HEK293 (cell line): Measurements from ENCODE around the gene KATNBL1.

ENCODE experiments used
- CTCF ChIA-PET: fragments of 350-600 bp; formaldehyde crosslinking; extraction: SDS; loops from one replicate; lab custom pipeline; 2021; ENCODE audit warnings: antibody characterized with exemption; lab: Yijun Ruan, JAX
- POLR2A ChIA-PET: fragments of 300-600 bp; formaldehyde crosslinking; extraction: SDS; loops from one replicate; lab custom pipeline; 2020; ENCODE audit warnings: antibody characterized with exemption, inconsistent platforms; lab: Yijun Ruan, JAX
- H3K27ac ChIP-seq: fragments of 200-500 bp; sonication (Bioruptor generic); 2 replicates; pipeline ENCODE4 v1.5.1; 2014; ENCODE audit warnings: low read depth, low read length, control low read depth, inconsistent platforms; ENCODE audit errors: extremely low read depth
- H3K36me3 ChIP-seq, 2 experiments: fragments of 200-500 bp in 1 of 2; sonication (Bioruptor generic) in 1 of 2; 1 replicate in 1 of 2; 2 replicates in 1 of 2; pipeline ENCODE4 v1.5.1; 2014 to 2017; ENCODE audit warnings: inconsistent platforms in 2 of 2, low read length in 2 of 2; ENCODE audit not compliant: control insufficient read depth in 2 of 2, insufficient read depth in 1 of 2
- H3K4me1 ChIP-seq: fragments of 200-500 bp; sonication (Bioruptor generic); 2 replicates; pipeline ENCODE4 v1.5.1; 2014; ENCODE audit warnings: mild to moderate bottlenecking, low read length, inconsistent platforms; ENCODE audit not compliant: control insufficient read depth, insufficient read depth
- H3K4me3 ChIP-seq: 2 replicates; pipeline ENCODE4 v1.5.1; 2011; ENCODE audit warnings: low read depth, mild to moderate bottlenecking, control low read depth, low read length, moderate library complexity
- H3K9me3 ChIP-seq: fragments of 200-500 bp; sonication (Bioruptor generic); 2 replicates; pipeline ENCODE4 v1.5.1; 2014; ENCODE audit warnings: low read depth, low read length, inconsistent platforms; ENCODE audit not compliant: control insufficient read depth, insufficient read depth
- FEZF1 ChIP-seq: fragments of 450-650 bp; formaldehyde crosslinking; IDR thresholded peaks from 2 replicates; pipeline ENCODE4 v1.5.1; 2016; ENCODE audit warnings: missing biosample characterization, missing genetic modification characterization
- HOXA7 ChIP-seq: sonication (generic); formaldehyde crosslinking; IDR thresholded peaks from 2 replicates; pipeline ENCODE4 v1.8.1; 2022; ENCODE audit warnings: missing genetic modification reagents, borderline replicate concordance
- HOXD13 ChIP-seq: sonication (generic); formaldehyde crosslinking; IDR thresholded peaks from 2 replicates; pipeline ENCODE4 v1.8.0; 2022; ENCODE audit warnings: missing genetic modification reagents, borderline replicate concordance
- SCRT2 ChIP-seq: fragments of 450-650 bp; formaldehyde crosslinking; IDR thresholded peaks from 2 replicates; pipeline ENCODE4 v1.5.1; 2016; ENCODE audit warnings: missing biosample characterization, missing genetic modification characterization
- SP2 ChIP-seq: fragments of 450-650 bp; formaldehyde crosslinking; IDR thresholded peaks from 2 replicates; pipeline ENCODE4 v1.5.1; 2016; ENCODE audit warnings: missing biosample characterization, missing genetic modification characterization
- ZBTB17 ChIP-seq: fragments of 450-650 bp; formaldehyde crosslinking; IDR thresholded peaks from 2 replicates; pipeline ENCODE4 v1.5.1; 2016; ENCODE audit warnings: missing biosample characterization, missing genetic modification characterization
- ZNF140 ChIP-seq: fragments of 450-650 bp; formaldehyde crosslinking; IDR thresholded peaks from 2 replicates; pipeline ENCODE4 v1.5.1; 2016; ENCODE audit warnings: missing biosample characterization, missing genetic modification characterization
- ZNF184 ChIP-seq: fragments of 450-650 bp; IDR thresholded peaks from 2 replicates; pipeline ENCODE4 v1.5.1; 2018; ENCODE audit warnings: missing biosample characterization, mild to moderate bottlenecking, missing genetic modification characterization
- ZNF223 ChIP-seq: fragments of 450-650 bp; formaldehyde crosslinking; IDR thresholded peaks from 2 replicates; pipeline ENCODE4 v1.5.1; 2016; ENCODE audit warnings: missing biosample characterization, missing genetic modification characterization
- ZNF302 ChIP-seq: fragments of 450-650 bp; formaldehyde crosslinking; IDR thresholded peaks from 2 replicates; pipeline ENCODE4 v1.5.1; 2016; ENCODE audit warnings: missing biosample characterization, missing genetic modification characterization, low read depth
- ZNF350 ChIP-seq: fragments of 450-650 bp; formaldehyde crosslinking; IDR thresholded peaks from 2 replicates; pipeline ENCODE4 v1.5.0; 2017; ENCODE audit warnings: missing biosample characterization, mild to moderate bottlenecking, missing genetic modification characterization
- ZNF416 ChIP-seq: fragments of 450-650 bp; formaldehyde crosslinking; IDR thresholded peaks from 2 replicates; pipeline ENCODE4 v1.5.1; 2016; ENCODE audit warnings: missing biosample characterization, missing genetic modification characterization
- ZNF501 ChIP-seq: fragments of 450-650 bp; formaldehyde crosslinking; IDR thresholded peaks from 2 replicates; pipeline ENCODE4 v1.5.1; 2016; ENCODE audit warnings: missing biosample characterization, missing genetic modification characterization
- ZNF529 ChIP-seq: fragments of 450-650 bp; formaldehyde crosslinking; IDR thresholded peaks from 2 replicates; pipeline ENCODE4 v1.5.1; 2017; ENCODE audit warnings: missing genetic modification characterization, missing biosample characterization; ENCODE audit not compliant: insufficient replicate concordance
- ZNF555 ChIP-seq: fragments of 450-650 bp; formaldehyde crosslinking; conservative IDR thresholded peaks from 2 replicates; pipeline ENCODE4 v1.5.1; 2017; ENCODE audit warnings: missing biosample characterization, mild to moderate bottlenecking, missing genetic modification characterization, inconsistent platforms
- ZNF558 ChIP-seq: fragments of 450-650 bp; formaldehyde crosslinking; IDR thresholded peaks from 2 replicates; pipeline ENCODE4 v1.5.1; 2016; ENCODE audit warnings: missing biosample characterization, missing genetic modification characterization
- ZNF654 ChIP-seq: fragments of 450-650 bp; formaldehyde crosslinking; IDR thresholded peaks from 2 replicates; pipeline ENCODE4 v1.5.1; 2016; ENCODE audit warnings: low read depth, missing biosample characterization, missing genetic modification characterization
- ZNF677 ChIP-seq: fragments of 450-650 bp; IDR thresholded peaks from 2 replicates; pipeline ENCODE4 v1.5.0; 2018; ENCODE audit warnings: missing biosample characterization, mild to moderate bottlenecking, missing genetic modification characterization, moderate library complexity
- ZNF791 ChIP-seq: fragments of 450-650 bp; formaldehyde crosslinking; IDR thresholded peaks from 2 replicates; pipeline ENCODE4 v1.5.1; 2016; ENCODE audit warnings: missing biosample characterization, missing genetic modification characterization
- TF ChIP-seq, protein P1 (sequence below): fragments of 450-650 bp; formaldehyde crosslinking; IDR thresholded peaks from 2 replicates; pipeline ENCODE4 v1.5.1; 2016; ENCODE audit warnings: missing biosample characterization, missing genetic modification characterization
- TF ChIP-seq, protein P2 (sequence below): fragments of 450-650 bp; formaldehyde crosslinking; IDR thresholded peaks from 2 replicates; pipeline ENCODE4 v1.5.1; 2016; ENCODE audit warnings: missing biosample characterization, missing genetic modification characterization
- TF ChIP-seq, protein P3 (sequence below): fragments of 450-650 bp; formaldehyde crosslinking; conservative IDR thresholded peaks from 2 replicates; pipeline ENCODE4 v1.5.1; 2016; ENCODE audit warnings: low read depth, missing biosample characterization, missing genetic modification characterization
- TF ChIP-seq, protein P4 (sequence below): fragments of 450-650 bp; formaldehyde crosslinking; IDR thresholded peaks from 2 replicates; pipeline ENCODE4 v1.5.1; 2017; ENCODE audit warnings: missing biosample characterization, mild to moderate bottlenecking, missing genetic modification characterization, moderate library complexity

The KATNBL1 gene

DNA sequence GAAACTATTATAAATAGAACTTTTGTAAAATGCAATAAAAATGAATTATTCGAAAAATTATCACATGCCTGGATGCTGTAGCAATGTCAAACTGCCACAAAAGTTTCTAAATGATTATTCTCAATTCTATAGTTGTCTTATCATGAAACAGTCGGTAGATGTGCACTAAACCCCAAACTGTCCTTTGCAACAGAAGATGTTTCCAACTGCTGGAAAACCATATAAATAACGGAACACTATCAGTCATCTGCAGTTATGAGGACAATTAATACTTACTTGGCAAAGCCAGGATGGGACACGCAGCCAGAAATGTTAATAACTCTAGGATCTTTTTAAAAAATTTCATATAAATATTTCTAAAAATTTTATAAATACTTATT, 32.4 kb upstream of the KATNBL1 start:
- Histone ChIP-seq H3K27ac (no peak overlapping the region), H3K9me3 (no peaks in the 10 kb centered on the region), H3K36me3 (peaks cover 0 to 27% of the 10 kb centered on the region in 2 experiments; a peak in 1 of 3 replicates), H3K4me3 (no peak overlapping the region), H3K4me1 (no peaks in the 10 kb centered on the region)
- TF ChIP-seq ZNF501 = no peak
- POLR2A ChIA-PET = no interaction called here
- CTCF ChIA-PET = interaction anchor here (0.9 to 1.7 kb wide), 5 partner anchors 9 to 126 kb away, joined by 3 to 12 read pairs (median 5); no protein-coding TSS in a partner anchor

DNA sequence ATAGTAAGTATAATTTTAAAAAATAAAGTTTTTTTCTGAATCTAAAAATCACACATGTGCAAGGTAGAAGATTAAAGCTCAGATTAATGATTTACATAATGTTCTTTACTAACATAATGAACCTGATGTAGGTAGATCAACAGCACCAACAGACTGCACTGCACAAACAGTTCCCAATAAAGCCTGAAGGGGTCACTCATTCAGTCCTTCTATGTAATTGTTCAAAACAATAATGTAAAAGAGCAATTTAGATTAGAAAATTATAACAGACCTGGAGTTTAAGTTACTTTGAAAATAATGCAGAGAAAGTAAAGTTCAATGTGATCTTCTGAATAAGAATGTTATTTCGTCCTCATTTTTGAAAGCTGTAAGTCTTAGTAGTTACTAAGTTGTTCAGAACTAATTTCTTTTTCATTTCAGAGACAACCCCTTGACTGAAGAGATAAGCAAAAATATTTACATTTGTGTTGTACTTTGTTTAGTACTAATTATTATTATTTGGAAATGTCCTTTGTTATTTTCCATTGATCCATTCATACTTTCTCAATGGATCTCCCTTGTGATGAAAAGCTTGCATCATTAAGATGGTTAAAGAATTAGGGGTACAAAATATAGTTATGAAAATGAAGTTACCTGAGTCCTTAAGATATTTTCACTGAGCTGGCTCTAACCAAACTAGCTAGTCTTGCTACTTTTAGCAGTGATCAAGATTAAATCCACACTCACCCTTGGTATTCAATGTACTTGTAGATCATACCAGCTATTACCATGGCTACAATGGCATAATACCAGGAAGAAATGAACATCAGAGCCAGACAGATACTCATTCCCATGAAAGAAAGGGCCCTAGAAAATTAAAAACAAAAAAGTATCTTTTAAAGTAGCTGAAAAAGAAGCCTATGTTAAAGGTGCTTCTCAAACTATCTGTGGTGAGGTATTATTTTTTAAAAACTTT, 31.8 kb upstream of the KATNBL1 start:
- no peak overlapping the region for H3K27ac ChIP-seq
- ChIA-PET CTCF (interaction anchor here (0.5 to 1.7 kb wide), 12 partner anchors 8 to 198 kb away, joined by 3 to 12 read pairs (median 4); no protein-coding TSS in a partner anchor), POLR2A (no interaction called here)
- H3K4me3 ChIP-seq = no peak overlapping the region
- TF ChIP-seq FEZF1 (no peak), ZNF791 (tag by site-specific recombination) (no peak), HOXA7 (CRISPR knock-in tag) (no peak), ZNF654 (tag by site-specific recombination) (peak; percentile 8), ZNF529 (no peak), ZNF558 (no peak), ZNF416 (no peak), ZBTB17 (no peak)
- peaks cover 0 to 31% of the 10 kb centered on the region in 2 experiments; a peak in 1 of 3 replicates for H3K36me3 ChIP-seq
- no peaks in the 10 kb centered on the region for H3K4me1 ChIP-seq
- H3K9me3 ChIP-seq = no peaks in the 10 kb centered on the region

DNA sequence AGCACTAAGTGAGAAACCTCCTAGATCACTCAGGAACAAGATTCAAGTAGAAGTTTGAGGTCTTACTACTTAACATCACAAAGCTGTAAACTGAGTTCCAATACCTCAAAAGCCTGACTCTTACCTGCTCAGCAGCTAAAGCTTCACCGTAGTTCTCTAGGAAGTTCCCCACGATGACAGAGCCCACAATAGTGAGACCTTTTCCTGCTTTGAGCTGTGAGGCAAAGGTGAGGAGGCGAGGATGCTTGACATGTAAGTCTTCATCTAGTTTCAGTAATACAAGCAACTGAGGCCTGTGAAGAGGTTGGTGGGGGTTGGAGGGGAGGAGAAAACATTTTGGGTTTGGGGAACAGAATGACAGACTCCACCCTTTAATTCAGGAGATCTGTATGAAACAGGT, 30.6 kb upstream of the KATNBL1 start:
- Histone ChIP-seq H3K9me3 (no peaks in the 10 kb centered on the region), H3K4me1 (no peaks in the 10 kb centered on the region), H3K27ac (no peak overlapping the region), H3K36me3 (peaks cover 0 to 42% of the 10 kb centered on the region in 2 experiments; a peak in 1 of 3 replicates), H3K4me3 (no peak overlapping the region)
- ChIA-PET POLR2A (no interaction called here), CTCF (interaction anchor here (0.7 to 1.1 kb wide), 2 partner anchors 78 to 102 kb away, joined by 3 read pairs; partner anchors contain the start of genes NOP10 and NUTM1)
- no peak for TF ChIP-seq ZNF302 (tag by site-specific recombination)
- TF ChIP-seq, protein P1, sequence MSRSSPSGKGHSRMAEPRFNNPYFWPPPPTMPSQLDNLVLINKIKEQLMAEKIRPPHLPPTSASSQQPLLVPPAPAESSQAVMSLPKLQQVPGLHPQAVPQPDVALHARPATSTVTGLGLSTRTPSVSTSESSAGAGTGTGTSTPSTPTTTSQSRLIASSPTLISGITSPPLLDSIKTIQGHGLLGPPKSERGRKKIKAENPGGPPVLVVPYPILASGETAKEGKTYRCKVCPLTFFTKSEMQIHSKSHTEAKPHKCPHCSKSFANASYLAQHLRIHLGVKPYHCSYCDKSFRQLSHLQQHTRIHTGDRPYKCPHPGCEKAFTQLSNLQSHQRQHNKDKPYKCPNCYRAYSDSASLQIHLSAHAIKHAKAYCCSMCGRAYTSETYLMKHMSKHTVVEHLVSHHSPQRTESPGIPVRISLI = no peak
- TF ChIP-seq SCRT2 (tag by site-specific recombination) = no peak
- TF ChIP-seq SP2 (tag by site-specific recombination) = no peak
- no peak for TF ChIP-seq ZNF654 (tag by site-specific recombination)
- TF ChIP-seq ZNF677 (tag by site-specific recombination) = no peak
- TF ChIP-seq ZNF223 (tag by site-specific recombination) = no peak
- TF ChIP-seq, protein P2, sequence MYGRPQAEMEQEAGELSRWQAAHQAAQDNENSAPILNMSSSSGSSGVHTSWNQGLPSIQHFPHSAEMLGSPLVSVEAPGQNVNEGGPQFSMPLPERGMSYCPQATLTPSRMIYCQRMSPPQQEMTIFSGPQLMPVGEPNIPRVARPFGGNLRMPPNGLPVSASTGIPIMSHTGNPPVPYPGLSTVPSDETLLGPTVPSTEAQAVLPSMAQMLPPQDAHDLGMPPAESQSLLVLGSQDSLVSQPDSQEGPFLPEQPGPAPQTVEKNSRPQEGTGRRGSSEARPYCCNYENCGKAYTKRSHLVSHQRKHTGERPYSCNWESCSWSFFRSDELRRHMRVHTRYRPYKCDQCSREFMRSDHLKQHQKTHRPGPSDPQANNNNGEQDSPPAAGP = no peak
- no peak for TF ChIP-seq ZNF555 (tag by site-specific recombination)
- TF ChIP-seq, protein P3, sequence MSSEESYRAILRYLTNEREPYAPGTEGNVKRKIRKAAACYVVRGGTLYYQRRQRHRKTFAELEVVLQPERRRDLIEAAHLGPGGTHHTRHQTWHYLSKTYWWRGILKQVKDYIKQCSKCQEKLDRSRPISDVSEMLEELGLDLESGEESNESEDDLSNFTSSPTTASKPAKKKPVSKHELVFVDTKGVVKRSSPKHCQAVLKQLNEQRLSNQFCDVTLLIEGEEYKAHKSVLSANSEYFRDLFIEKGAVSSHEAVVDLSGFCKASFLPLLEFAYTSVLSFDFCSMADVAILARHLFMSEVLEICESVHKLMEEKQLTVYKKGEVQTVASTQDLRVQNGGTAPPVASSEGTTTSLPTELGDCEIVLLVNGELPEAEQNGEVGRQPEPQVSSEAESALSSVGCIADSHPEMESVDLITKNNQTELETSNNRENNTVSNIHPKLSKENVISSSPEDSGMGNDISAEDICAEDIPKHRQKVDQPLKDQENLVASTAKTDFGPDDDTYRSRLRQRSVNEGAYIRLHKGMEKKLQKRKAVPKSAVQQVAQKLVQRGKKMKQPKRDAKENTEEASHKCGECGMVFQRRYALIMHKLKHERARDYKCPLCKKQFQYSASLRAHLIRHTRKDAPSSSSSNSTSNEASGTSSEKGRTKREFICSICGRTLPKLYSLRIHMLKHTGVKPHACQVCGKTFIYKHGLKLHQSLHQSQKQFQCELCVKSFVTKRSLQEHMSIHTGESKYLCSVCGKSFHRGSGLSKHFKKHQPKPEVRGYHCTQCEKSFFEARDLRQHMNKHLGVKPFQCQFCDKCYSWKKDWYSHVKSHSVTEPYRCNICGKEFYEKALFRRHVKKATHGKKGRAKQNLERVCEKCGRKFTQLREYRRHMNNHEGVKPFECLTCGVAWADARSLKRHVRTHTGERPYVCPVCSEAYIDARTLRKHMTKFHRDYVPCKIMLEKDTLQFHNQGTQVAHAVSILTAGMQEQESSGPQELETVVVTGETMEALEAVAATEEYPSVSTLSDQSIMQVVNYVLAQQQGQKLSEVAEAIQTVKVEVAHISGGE (tag by site-specific recombination) = no peak
- TF ChIP-seq ZNF184 (tag by site-specific recombination) = no peak
- no peak for TF ChIP-seq HOXD13 (CRISPR knock-in tag)
- TF ChIP-seq, protein P4, sequence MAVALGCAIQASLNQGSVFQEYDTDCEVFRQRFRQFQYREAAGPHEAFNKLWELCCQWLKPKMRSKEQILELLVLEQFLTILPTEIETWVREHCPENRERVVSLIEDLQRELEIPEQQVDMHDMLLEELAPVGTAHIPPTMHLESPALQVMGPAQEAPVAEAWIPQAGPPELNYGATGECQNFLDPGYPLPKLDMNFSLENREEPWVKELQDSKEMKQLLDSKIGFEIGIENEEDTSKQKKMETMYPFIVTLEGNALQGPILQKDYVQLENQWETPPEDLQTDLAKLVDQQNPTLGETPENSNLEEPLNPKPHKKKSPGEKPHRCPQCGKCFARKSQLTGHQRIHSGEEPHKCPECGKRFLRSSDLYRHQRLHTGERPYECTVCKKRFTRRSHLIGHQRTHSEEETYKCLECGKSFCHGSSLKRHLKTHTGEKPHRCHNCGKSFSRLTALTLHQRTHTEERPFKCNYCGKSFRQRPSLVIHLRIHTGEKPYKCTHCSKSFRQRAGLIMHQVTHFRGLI (tag by site-specific recombination) = no peak
- no peak for TF ChIP-seq ZNF350 (tag by site-specific recombination)
- no peak for TF ChIP-seq ZNF140 (tag by site-specific recombination)
